WTC11 (cell line): ENCODE data around the gene VCPKMT.

ENCODE experiments used
- CTCF ChIP-seq: fragments of 200-600 bp; IDR thresholded peaks from 2 replicates; pipeline ENCODE4 v1.8.0; 2022; ENCODE audit warnings: antibody characterized with exemption
- ELF4 ChIP-seq: sonication (generic); formaldehyde crosslinking; IDR thresholded peaks from 2 replicates; pipeline ENCODE4 v1.8.1; 2022; ENCODE audit warnings: low read depth, mild to moderate bottlenecking, moderate library complexity, missing genetic modification reagents
- GABPB1 ChIP-seq: sonication (generic); formaldehyde crosslinking; IDR thresholded peaks from 2 replicates; pipeline ENCODE4 v1.8.1; 2023; ENCODE audit warnings: mild to moderate bottlenecking, missing genetic modification reagents
- JUN ChIP-seq: sonication (generic); formaldehyde crosslinking; IDR thresholded peaks from 2 replicates; pipeline ENCODE4 v1.8.0; 2023; ENCODE audit warnings: mild to moderate bottlenecking, missing genetic modification reagents
- MAX ChIP-seq: sonication (generic); formaldehyde crosslinking; IDR thresholded peaks from 2 replicates; pipeline ENCODE4 v1.8.0; 2022; ENCODE audit warnings: mild to moderate bottlenecking, missing genetic modification reagents
- NR3C1 ChIP-seq: sonication (generic); formaldehyde crosslinking; conservative IDR thresholded peaks from 2 replicates; pipeline ENCODE4 v1.8.1; 2023; ENCODE audit warnings: low read depth, mild to moderate bottlenecking, missing genetic modification reagents

GRCh38 chr14:50093496-50093895 is 22.9 kb downstream of the VCPKMT start:
- no peak for TF ChIP-seq ELF4 (CRISPR knock-in tag)
- no peak for TF ChIP-seq JUN
- TF ChIP-seq CTCF: no peak
- no peak for TF ChIP-seq GABPB1 (CRISPR knock-in tag)
- no peak for TF ChIP-seq MAX
- TF ChIP-seq NR3C1: no peak
